Keratinocyte (primary cell): ENCODE measurements around the gene OSBPL10. TPM values are rescaled to one million over a fixed set of nuclear protein-coding genes. Genes with fewer than 3 reads are reported as not detected.

Experiments used
- DNase-seq: peaks from one replicate; pipeline ENCODE4 v3.0.0-alpha.2; 2011; ENCODE audit warnings: low read depth, missing footprints, low spot score
- FAIRE-seq: peaks from 2 replicates; lab custom pipeline; 2011; peaks lifted over from hg19 to GRCh38; lab: Jason Lieb, UNC
- H2AFZ ChIP-seq: 2 replicates; pipeline ENCODE4 v1.6.0; 2012; ENCODE audit warnings: low read length, control low read depth, inconsistent platforms; ENCODE audit not compliant: control insufficient read depth
- H3K27ac ChIP-seq: 2 replicates; pipeline ENCODE4 v1.5.1; 2011; ENCODE audit warnings: low read length; ENCODE audit not compliant: control insufficient read depth, insufficient read depth
- H3K27me3 ChIP-seq: 3 replicates; pipeline ENCODE4 v1.6.0; 2011; ENCODE audit warnings: low read length; ENCODE audit not compliant: control insufficient read depth, insufficient read depth; ENCODE audit errors: extremely low read depth
- H3K36me3 ChIP-seq, 2 experiments: 2 replicates in 1 of 2; 3 replicates in 1 of 2; pipeline ENCODE4 v1.5.1; 2011; ENCODE audit warnings: low read length in 2 of 2, mild to moderate bottlenecking in 1 of 2; ENCODE audit not compliant: control insufficient read depth in 2 of 2, insufficient read depth in 2 of 2; ENCODE audit errors: extremely low read depth in 1 of 2
- H3K4me1 ChIP-seq: 3 replicates; pipeline ENCODE4 v1.5.1; 2011; ENCODE audit warnings: low read length; ENCODE audit not compliant: control insufficient read depth, insufficient read depth; ENCODE audit errors: extremely low read depth
- H3K4me2 ChIP-seq: 3 replicates; pipeline ENCODE4 v1.6.0; 2011; ENCODE audit warnings: low read depth, low read length; ENCODE audit not compliant: control insufficient read depth, insufficient read depth; ENCODE audit errors: extremely low read depth
- H3K4me3 ChIP-seq, 3 experiments: fragments of 200-600 bp in 1 of 3; sonication (generic) in 1 of 3; 2 replicates in 2 of 3; 3 replicates in 1 of 3; pipeline ENCODE4 v1.5.1; 2011 to 2016; ENCODE audit warnings: low read length in 3 of 3, mild to moderate bottlenecking in 3 of 3, control low read depth in 2 of 3, inconsistent platforms in 1 of 3, low read depth in 1 of 3, mixed read lengths in 1 of 3, mixed run types in 1 of 3, moderate library complexity in 1 of 3; ENCODE audit not compliant: control insufficient read depth in 2 of 3, insufficient read depth in 2 of 3; ENCODE audit errors: extremely low read depth in 1 of 3
- H3K79me2 ChIP-seq: 2 replicates; pipeline ENCODE4 v1.6.0; 2012; ENCODE audit warnings: low read length; ENCODE audit not compliant: control insufficient read depth, insufficient read depth
- H3K9ac ChIP-seq: 3 replicates; pipeline ENCODE4 v1.6.0; 2011; ENCODE audit warnings: low read length; ENCODE audit not compliant: control insufficient read depth, insufficient read depth; ENCODE audit errors: extremely low read depth
- H3K9me1 ChIP-seq: 3 replicates; pipeline ENCODE4 v1.6.0; 2011; ENCODE audit warnings: low read length; ENCODE audit not compliant: control insufficient read depth, insufficient read depth; ENCODE audit errors: extremely low read depth
- H3K9me3 ChIP-seq: 2 replicates; pipeline ENCODE4 v1.5.1; 2012; ENCODE audit warnings: low read depth, low read length; ENCODE audit not compliant: control insufficient read depth
- H4K20me1 ChIP-seq: 3 replicates; pipeline ENCODE4 v1.6.0; 2011; ENCODE audit warnings: low read length; ENCODE audit not compliant: control insufficient read depth, insufficient read depth; ENCODE audit errors: extremely low read depth
- EZH2 ChIP-seq: IDR thresholded peaks from one replicate; pipeline ENCODE4 v1.6.1; 2012; ENCODE audit warnings: inconsistent platforms, mild to moderate bottlenecking, low read length, moderate library complexity
- dilution Hi-C: fragments of 300-500 bp; cut with MboI; formaldehyde crosslinking; loops from one replicate; pipeline ENCODE4 v1.7.0; 2020; ENCODE audit warnings: low sequenced_read_pairs; ENCODE audit not compliant: extremely low pct_ligation_motif_present
- polyA plus RNA-seq, 5 experiments: library from polyadenylated mRNA; depleted of rRNA in 3 of 5; stranded (reverse) in 3 of 5; stranded (forward) in 1 of 5; unstranded in 1 of 5; fragments of >200 nt; gene quantifications; 1 replicate in 1 of 5; 2 replicates in 3 of 5; 3 replicates in 1 of 5; pipeline versions ENCODE4 v1.2.1 to v1.2.3, GENCODE V29; 2011 to 2012; ENCODE audit warnings: missing spikeins in 2 of 5, low read depth in 1 of 5, low replicate concordance in 1 of 5
- TF ChIP-seq, protein P1 (sequence below), 3 experiments: IDR thresholded peaks in 1 of 3; conservative IDR thresholded peaks in 1 of 3; optimal IDR thresholded peaks in 1 of 3; 2 replicates in 2 of 3; 3 replicates in 1 of 3; pipeline versions ENCODE3 to v1.5.1; 2011; ENCODE audit warnings: low read length in 3 of 3, mild to moderate bottlenecking in 3 of 3, moderate library complexity in 2 of 3, control low read depth in 1 of 3, inconsistent platforms in 1 of 3; ENCODE audit not compliant: insufficient read depth in 2 of 3; ENCODE audit errors: extremely low read depth in 1 of 3

OSBPL10 gene
- polyA plus RNA-seq, 1 donor (not counting 4 experiments of a cell fraction or from before 2014, with no cell fraction given) = 50.1 TPM

DNA sequence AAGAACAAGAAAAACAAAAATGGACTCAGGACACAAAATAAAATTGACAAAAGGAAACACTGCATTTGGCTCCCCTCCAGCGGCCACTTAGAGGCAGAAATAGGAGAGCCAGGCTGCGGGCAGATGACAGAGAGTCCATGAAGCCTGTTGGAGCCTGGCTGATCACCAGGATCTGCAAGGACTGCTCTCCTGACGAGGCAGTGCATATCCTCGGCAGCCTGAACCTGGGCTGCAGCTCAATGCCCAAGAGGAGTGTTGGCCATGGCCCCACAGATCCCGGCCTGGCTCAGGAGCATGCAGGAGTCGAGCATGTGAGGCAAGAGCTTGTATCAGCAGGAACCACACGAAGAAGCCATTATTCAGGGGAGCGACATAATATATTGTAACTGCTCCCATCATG lies 248.5 kb downstream of the OSBPL10 start:
- peaks cover 13% of the 10 kb centered on the region for H3K4me1 ChIP-seq
- no peaks in the 10 kb centered on the region for H3K9me1 ChIP-seq
- peaks cover 10% of the 10 kb centered on the region for H3K79me2 ChIP-seq
- peaks cover 5 to 6% of the 10 kb centered on the region in 2 experiments for H3K36me3 ChIP-seq
- DNase-seq (no peak), FAIRE-seq (no peak)
- TF ChIP-seq, protein P1, sequence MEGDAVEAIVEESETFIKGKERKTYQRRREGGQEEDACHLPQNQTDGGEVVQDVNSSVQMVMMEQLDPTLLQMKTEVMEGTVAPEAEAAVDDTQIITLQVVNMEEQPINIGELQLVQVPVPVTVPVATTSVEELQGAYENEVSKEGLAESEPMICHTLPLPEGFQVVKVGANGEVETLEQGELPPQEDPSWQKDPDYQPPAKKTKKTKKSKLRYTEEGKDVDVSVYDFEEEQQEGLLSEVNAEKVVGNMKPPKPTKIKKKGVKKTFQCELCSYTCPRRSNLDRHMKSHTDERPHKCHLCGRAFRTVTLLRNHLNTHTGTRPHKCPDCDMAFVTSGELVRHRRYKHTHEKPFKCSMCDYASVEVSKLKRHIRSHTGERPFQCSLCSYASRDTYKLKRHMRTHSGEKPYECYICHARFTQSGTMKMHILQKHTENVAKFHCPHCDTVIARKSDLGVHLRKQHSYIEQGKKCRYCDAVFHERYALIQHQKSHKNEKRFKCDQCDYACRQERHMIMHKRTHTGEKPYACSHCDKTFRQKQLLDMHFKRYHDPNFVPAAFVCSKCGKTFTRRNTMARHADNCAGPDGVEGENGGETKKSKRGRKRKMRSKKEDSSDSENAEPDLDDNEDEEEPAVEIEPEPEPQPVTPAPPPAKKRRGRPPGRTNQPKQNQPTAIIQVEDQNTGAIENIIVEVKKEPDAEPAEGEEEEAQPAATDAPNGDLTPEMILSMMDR (optimal IDR thresholded peaks at IDR 0.05 in 1 of 3, IDR thresholded peaks at IDR 0.05 in 1 of 3, conservative IDR thresholded peaks at IDR 0.05 in 1 of 3; ENCODE audit: extremely low read depth in 1 of 3, insufficient read depth in 2 of 3, low read length in 3 of 3) = no peak
- no peak for TF ChIP-seq EZH2
- no peak overlapping the region for H3K27ac ChIP-seq
- H3K27me3 ChIP-seq = no peaks in the 10 kb centered on the region
- dilution Hi-C loops = no loop called here
- H2AFZ ChIP-seq = no peak overlapping the region
- H3K4me2 ChIP-seq = no peak overlapping the region
- no peak overlapping the region for H3K4me3 ChIP-seq
- no peaks in the 10 kb centered on the region for H4K20me1 ChIP-seq
- H3K9ac ChIP-seq = no peak overlapping the region
- H3K9me3 ChIP-seq = no peaks in the 10 kb centered on the region

DNA sequence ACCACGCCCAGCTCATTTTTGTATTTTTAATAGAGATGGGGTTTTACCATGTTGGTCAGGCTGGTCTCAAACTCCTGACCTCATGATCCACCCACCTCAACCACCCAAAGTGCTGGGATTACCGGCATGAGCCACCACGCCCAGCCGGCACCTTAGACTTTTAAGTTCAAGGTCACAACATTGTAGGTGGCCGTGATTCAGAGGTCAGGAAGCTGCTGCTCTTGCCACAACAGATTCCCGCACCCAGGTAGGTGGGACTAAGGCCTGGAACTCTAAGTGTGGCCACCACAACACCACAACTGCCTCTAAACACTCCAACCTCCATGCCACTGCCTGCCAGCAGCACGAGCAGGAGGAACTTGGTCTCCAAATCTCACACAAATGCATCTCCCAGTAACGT lies 251.5 kb downstream of the OSBPL10 start:
- FAIRE-seq (peak; percentile 13), DNase-seq (no peak)
- peak overlapping the region; percentile 3 for H3K4me2 ChIP-seq
- H2AFZ ChIP-seq = no peak overlapping the region
- H3K4me3 ChIP-seq = no peak overlapping the region
- no peaks in the 10 kb centered on the region for H3K9me1 ChIP-seq
- no peaks in the 10 kb centered on the region for H4K20me1 ChIP-seq
- peaks cover 13% of the 10 kb centered on the region for H3K4me1 ChIP-seq
- H3K27me3 ChIP-seq = no peaks in the 10 kb centered on the region
- H3K79me2 ChIP-seq = no peaks in the 10 kb centered on the region
- H3K9ac ChIP-seq = peak overlapping the region; percentile 32
- peaks cover 5 to 6% of the 10 kb centered on the region in 2 experiments for H3K36me3 ChIP-seq
- peak overlapping the region; percentile 58 for H3K27ac ChIP-seq
- dilution Hi-C loops = no loop called here
- TF ChIP-seq, protein P1 (optimal IDR thresholded peaks at IDR 0.05 in 1 of 3, IDR thresholded peaks at IDR 0.05 in 1 of 3, conservative IDR thresholded peaks at IDR 0.05 in 1 of 3; ENCODE audit: extremely low read depth in 1 of 3, insufficient read depth in 2 of 3, low read length in 3 of 3) = no peak
- TF ChIP-seq EZH2 = no peak
- no peaks in the 10 kb centered on the region for H3K9me3 ChIP-seq
